Naive thymus-derived CD8-positive, alpha-beta T cell (primary cell): ENCODE measurements around the gene SEMA4C. TPM values are rescaled to one million over a fixed set of nuclear protein-coding genes. Genes with fewer than 3 reads are reported as not detected.
"Not testable (repeated sequence)": the region's sequence is repeated elsewhere in the genome, so short reads cannot be mapped to it uniquely, and the experiment has no call there.

Experiments used
- ATAC-seq, 2 donors: fragments of 150-1000 bp; cut with Tn5 transposase in 1 of 2; sonication (Bioruptor Pico), chemical (Tn5 transposase) in 1 of 2; 1 replicate in 1 of 2; 2 replicates in 1 of 2; pipeline ENCODE4 v1.10.0; 2021; ENCODE audit warnings: mild to moderate bottlenecking in 2 of 2, moderate library complexity in 2 of 2
- POLR2A ChIA-PET: fragments of 350-600 bp; sonication (Branson Sonifier 250); formaldehyde crosslinking; loops from one replicate; lab custom pipeline; 2021; ENCODE audit warnings: antibody characterized with exemption; lab: Charles Lee
- DNase-seq, 10 donors: peaks; one replicate each; pipeline versions ENCODE4 v3.0.0 to v3.0.0-alpha.2; 2020 to 2022
- H3K27ac Mint-ChIP-seq, 10 donors: one replicate each; pipeline ENCODE4 v1.8.0; 2020 to 2022; ENCODE audit warnings: mild to moderate bottlenecking in 10 of 10, mixed read lengths in 10 of 10, moderate library complexity in 4 of 10, inconsistent platforms in 1 of 10
- H3K27me3 Mint-ChIP-seq, 5 donors: one replicate each; pipeline ENCODE4 v1.8.0; 2021 to 2022; ENCODE audit warnings: mixed read lengths in 5 of 5
- H3K36me3 Mint-ChIP-seq, 3 donors: one replicate each; pipeline ENCODE4 v1.8.0; 2020 to 2022; ENCODE audit warnings: mixed read lengths in 3 of 3, mild to moderate bottlenecking in 2 of 3, inconsistent platforms in 1 of 3
- H3K4me1 Mint-ChIP-seq, 4 donors: one replicate each; pipeline ENCODE4 v1.8.0; 2021 to 2022; ENCODE audit warnings: mixed read lengths in 4 of 4
- H3K4me3 Mint-ChIP-seq, 10 donors: one replicate each; pipeline ENCODE4 v1.8.0; 2020 to 2022; ENCODE audit warnings: mild to moderate bottlenecking in 10 of 10, mixed read lengths in 10 of 10, moderate library complexity in 6 of 10, inconsistent platforms in 1 of 10
- H3K9me3 Mint-ChIP-seq, 9 donors: one replicate each; pipeline ENCODE4 v1.8.0; 2020 to 2022; ENCODE audit warnings: mixed read lengths in 9 of 9, mild to moderate bottlenecking in 3 of 9, inconsistent platforms in 1 of 9, moderate library complexity in 1 of 9
- polyA plus RNA-seq, 3 donors: library from polyadenylated mRNA; unstranded; fragments of 300-500 nt; fragmentation: Illumina TruSeq; gene quantifications; one replicate each; pipeline ENCODE4 v1.2.3, GENCODE V29; 2021
- total RNA-seq, 8 experiments: library from RNA in 2 of 8; stranded (reverse) in 2 of 8; gene quantifications; one replicate each; pipeline ENCODE4 v1.2.3 and lab custom pipeline; 2021 to 2026

The SEMA4C gene
- total and polyA plus RNA-seq, 5 experiments from 2014 or later: 1.9 to 38.6 (median 2.8) TPM

GRCh38 chr2:96895032-96895745 is 25.3 kb upstream of the SEMA4C start:
- no peak for DNase-seq
- peak overlapping the region in 1 of 10 donors; percentile 2 for H3K4me3 Mint-ChIP-seq
- H3K4me1 Mint-ChIP-seq: peaks cover 45 to 78% (median 60%) of the 10 kb centered on the region in 4 donors
- no peak for ATAC-seq
- POLR2A ChIA-PET: interaction anchor here (1.1 to 2.0 kb wide), 5 partner anchors 8 to 31 kb away, joined by 3 to 8 read pairs (median 5); no protein-coding TSS in a partner anchor
- no peaks in the 10 kb centered on the region for H3K36me3 Mint-ChIP-seq
- H3K9me3 Mint-ChIP-seq: no peaks in the 10 kb centered on the region
- H3K27ac Mint-ChIP-seq: peak overlapping the region in 8 of 10 donors; percentile 11 to 75 (median 40)
- no peaks in the 10 kb centered on the region for H3K27me3 Mint-ChIP-seq

DNA sequence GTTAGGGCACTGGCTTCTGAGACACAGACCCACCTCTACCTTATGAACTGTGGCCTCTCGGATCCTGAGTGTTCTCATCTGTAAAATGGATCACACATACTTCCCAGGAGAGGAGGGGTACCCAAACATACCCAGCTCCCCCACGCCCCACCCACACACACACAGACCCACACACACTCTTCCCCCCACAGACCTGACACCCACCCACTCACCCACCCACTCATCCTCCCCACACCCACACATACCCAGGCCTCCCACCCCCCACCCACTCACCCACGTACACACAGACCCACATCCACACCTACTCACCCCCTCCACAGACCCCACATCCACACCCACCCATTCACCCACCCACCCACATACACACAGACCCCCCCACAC is 24.3 kb upstream of the SEMA4C start:
- Mint-ChIP-seq H3K9me3 (no peaks in the 10 kb centered on the region), H3K36me3 (no peaks in the 10 kb centered on the region), H3K4me1 (peaks cover 40 to 71% (median 59%) of the 10 kb centered on the region in 4 donors), H3K4me3 (no peak overlapping the region), H3K27me3 (no peaks in the 10 kb centered on the region), H3K27ac (no peak overlapping the region)
- DNase-seq (no peak), ATAC-seq (no peak)
- POLR2A ChIA-PET: interaction anchor here (0.9 kb wide), 1 partner anchor 10 kb away, joined by 3 read pairs; no protein-coding TSS in a partner anchor

- Mint-ChIP-seq H3K9me3 (no peaks in the 10 kb centered on the region), H3K27me3 (no peaks in the 10 kb centered on the region), H3K36me3 (no peaks in the 10 kb centered on the region), H3K4me3 (peak overlapping the region in 1 of 10 donors; percentile 34), H3K4me1 (peaks cover 37 to 64% (median 59%) of the 10 kb centered on the region in 4 donors), H3K27ac (peak overlapping the region in 7 of 10 donors; percentile 15 to 87 (median 57))
- DNase-seq: no peak
- POLR2A ChIA-PET: interaction anchor here (0.9 to 4.3 kb wide), 5 partner anchors 9 to 57 kb away, joined by 3 to 30 read pairs (median 7); partner anchors contain the start of gene ANKRD39
- no peak for ATAC-seq
These were observed 23.6 kb upstream of the SEMA4C start for GRCh38 chr2:96893289-96894150.

GRCh38 chr2:96891591-96892333 is 21.9 kb upstream of the SEMA4C start:
- DNase-seq (peak in 1 of 10 donors; percentile 47), ATAC-seq (peak; percentile 74 to 82)
- H3K4me1 Mint-ChIP-seq: peaks cover 36 to 63% (median 59%) of the 10 kb centered on the region in 4 donors
- H3K36me3 Mint-ChIP-seq: no peaks in the 10 kb centered on the region
- H3K4me3 Mint-ChIP-seq: peak overlapping the region in 8 of 10 donors; percentile 1 to 72 (median 54)
- peak overlapping the region; percentile 4 to 80 (median 54) for H3K27ac Mint-ChIP-seq
- POLR2A ChIA-PET: interaction anchor here (1.0 to 4.3 kb wide), 10 partner anchors 10 to 58 kb away, joined by 3 to 30 read pairs (median 6); partner anchors contain the start of genes ANKRD39 and SEMA4C
- no peaks in the 10 kb centered on the region for H3K27me3 Mint-ChIP-seq
- no peaks in the 10 kb centered on the region for H3K9me3 Mint-ChIP-seq

DNA sequence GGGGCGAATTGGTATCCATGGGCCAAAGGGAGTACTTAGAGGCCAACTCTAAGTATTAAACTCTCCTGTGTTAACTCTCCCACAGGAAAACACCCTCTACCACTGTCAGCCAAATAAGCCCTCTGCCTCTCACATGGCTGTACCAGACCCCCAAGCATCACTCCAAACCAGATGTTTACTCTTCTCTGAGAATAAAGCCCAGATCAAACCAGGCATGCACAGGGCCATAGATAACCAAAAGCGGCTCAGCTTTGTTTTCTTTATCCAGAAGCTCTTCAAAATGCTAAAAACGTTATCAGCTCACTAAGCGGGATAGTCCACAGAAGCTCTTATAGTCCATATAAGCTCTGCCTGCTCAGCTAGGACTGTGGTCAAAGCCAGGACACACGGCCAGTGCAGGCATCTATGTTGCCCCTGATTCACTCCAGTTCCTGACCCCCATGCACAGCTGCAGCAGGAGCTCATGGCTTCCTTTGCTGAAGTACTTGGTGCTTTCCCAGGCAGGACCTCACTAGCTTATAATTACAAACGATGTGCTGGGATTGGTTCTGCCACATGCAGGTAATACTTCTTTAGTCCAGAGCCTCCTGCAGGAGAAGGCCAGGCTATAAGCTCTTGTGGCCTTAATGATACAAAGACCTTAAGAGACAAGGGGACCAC is 21.0 kb upstream of the SEMA4C start:
- Mint-ChIP-seq H3K4me1 (peaks cover 29 to 54% (median 51%) of the 10 kb centered on the region in 4 donors), H3K4me3 (peak overlapping the region in 8 of 10 donors; percentile 3 to 72 (median 54)), H3K27ac (peak overlapping the region in 8 of 10 donors; percentile 0 to 81 (median 64)), H3K27me3 (no peaks in the 10 kb centered on the region), H3K36me3 (no peaks in the 10 kb centered on the region), H3K9me3 (no peaks in the 10 kb centered on the region)
- DNase-seq: no peak
- POLR2A ChIA-PET: interaction anchor here (0.7 to 4.3 kb wide), 9 partner anchors 9 to 43 kb away, joined by 3 to 30 read pairs (median 5); partner anchors contain the start of genes ANKRD39 and SEMA4C
- no peak for ATAC-seq

- H3K36me3 Mint-ChIP-seq: no peaks in the 10 kb centered on the region
- no peaks in the 10 kb centered on the region for H3K27me3 Mint-ChIP-seq
- no peaks in the 10 kb centered on the region for H3K9me3 Mint-ChIP-seq
- ATAC-seq (no peak), DNase-seq (no peak)
- POLR2A ChIA-PET: interaction anchor here (0.6 to 4.3 kb wide), 9 partner anchors 10 to 43 kb away, joined by 3 to 30 read pairs (median 5); partner anchors contain the start of genes ANKRD39 and SEMA4C
- peak overlapping the region in 4 of 10 donors; percentile 0 to 80 (median 41) for H3K27ac Mint-ChIP-seq
- H3K4me3 Mint-ChIP-seq: no peak overlapping the region
- peaks cover 27 to 50% (median 46%) of the 10 kb centered on the region in 4 donors for H3K4me1 Mint-ChIP-seq
These were observed 20.4 kb upstream of the SEMA4C start for GRCh38 chr2:96890252-96890651.

- Mint-ChIP-seq H3K4me1 (peaks cover 22 to 44% (median 40%) of the 10 kb centered on the region in 4 donors), H3K27ac (peak overlapping the region in 1 of 10 donors; percentile 53)
- not testable (repeated sequence) for H3K9me3 Mint-ChIP-seq, DNase-seq, ATAC-seq, H3K36me3 Mint-ChIP-seq, H3K4me3 Mint-ChIP-seq, H3K27me3 Mint-ChIP-seq
- POLR2A ChIA-PET: interaction anchor here (0.6 to 4.3 kb wide), 6 partner anchors 9 to 44 kb away, joined by 3 to 30 read pairs (median 4); no protein-coding TSS in a partner anchor
These were observed 19.6 kb upstream of the SEMA4C start for GRCh38 chr2:96889502-96889901.

DNA sequence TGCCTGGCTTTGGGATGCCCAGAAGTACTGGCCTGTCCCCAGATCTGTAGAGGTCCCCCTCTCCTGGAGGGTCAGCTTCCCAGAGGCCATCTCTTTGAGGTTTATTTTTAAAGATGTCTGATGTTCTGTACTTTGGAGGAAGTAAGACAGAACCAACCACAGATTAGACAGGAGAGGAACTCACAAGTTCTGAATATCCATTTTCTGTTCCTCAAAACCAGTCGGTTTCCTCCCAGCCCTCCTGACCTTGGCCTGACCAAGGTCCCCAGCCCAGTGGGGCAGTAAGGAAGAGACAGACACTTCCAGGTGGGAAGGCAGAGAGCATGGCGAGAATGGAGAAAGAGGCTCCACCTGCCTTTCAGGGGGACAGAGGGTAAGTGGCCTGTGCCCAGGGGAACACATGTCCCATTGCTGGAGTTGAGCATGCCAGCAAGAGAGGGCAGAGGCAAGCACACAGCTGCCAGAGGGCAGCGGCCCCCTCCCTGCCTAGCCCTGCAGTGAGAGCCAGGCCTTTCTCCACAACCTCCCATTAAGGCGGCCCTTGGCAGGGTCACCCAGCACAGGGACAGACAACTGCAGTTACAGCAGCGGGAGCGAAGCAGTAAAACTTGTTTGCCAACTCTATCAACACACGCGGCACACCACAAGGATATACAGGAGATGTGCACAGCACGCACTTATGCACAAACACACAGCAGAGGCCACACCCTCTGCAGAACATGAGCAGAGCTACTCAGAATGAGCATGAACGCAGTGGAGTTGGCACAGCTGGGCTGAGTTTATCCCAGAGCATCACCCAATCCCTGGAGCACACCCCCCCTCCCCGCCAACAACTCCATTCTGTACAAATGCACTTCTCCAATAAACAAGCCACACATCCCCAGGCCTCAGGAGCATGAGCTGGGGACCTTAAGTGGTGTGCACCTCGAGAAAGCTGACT is 18.5 kb upstream of the SEMA4C start:
- H3K27ac Mint-ChIP-seq: peak overlapping the region in 2 of 10 donors; percentile 61 to 73
- H3K36me3 Mint-ChIP-seq: no peaks in the 10 kb centered on the region
- POLR2A ChIA-PET: interaction anchor here (1.2 to 1.6 kb wide), 3 partner anchors 14 to 49 kb away, joined by 3 to 5 read pairs (median 3); no protein-coding TSS in a partner anchor
- H3K27me3 Mint-ChIP-seq: no peaks in the 10 kb centered on the region
- H3K4me1 Mint-ChIP-seq: peaks cover 20 to 44% (median 38%) of the 10 kb centered on the region in 4 donors
- DNase-seq (no peak), ATAC-seq (no peak)
- H3K9me3 Mint-ChIP-seq: no peaks in the 10 kb centered on the region
- no peak overlapping the region for H3K4me3 Mint-ChIP-seq

DNA sequence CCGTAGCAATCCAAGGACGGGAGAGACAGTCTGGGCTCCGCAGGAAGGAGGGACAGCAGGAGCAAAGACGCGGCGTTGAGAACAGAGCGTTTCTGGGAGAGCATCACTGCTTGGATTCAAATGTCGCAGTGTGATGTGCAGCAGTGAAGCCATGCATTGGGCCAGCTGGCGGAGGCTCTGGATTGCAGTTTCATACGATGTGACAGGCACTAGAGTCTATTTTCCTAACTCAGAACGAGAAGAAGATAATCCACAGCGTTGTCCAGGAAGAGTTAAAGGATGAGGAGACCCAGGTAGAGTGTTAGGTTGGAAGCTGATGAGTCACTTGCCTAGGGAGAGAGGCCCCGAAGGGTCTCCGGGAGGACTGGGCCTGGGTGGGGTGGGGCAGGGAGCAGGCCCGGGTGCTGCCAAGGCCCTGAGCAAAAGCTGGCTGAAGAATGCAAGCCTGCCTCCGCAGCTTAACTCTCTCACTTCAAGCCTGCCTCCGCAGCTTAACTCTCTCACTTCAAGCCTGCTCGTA is 17.7 kb upstream of the SEMA4C start:
- peaks cover 16 to 36% (median 31%) of the 10 kb centered on the region in 4 donors for H3K4me1 Mint-ChIP-seq
- peak overlapping the region in 4 of 10 donors; percentile 1 to 88 (median 74) for H3K27ac Mint-ChIP-seq
- no peaks in the 10 kb centered on the region for H3K9me3 Mint-ChIP-seq
- POLR2A ChIA-PET: interaction anchor here (0.6 to 1.6 kb wide), 4 partner anchors 8 to 50 kb away, joined by 3 to 5 read pairs (median 4); no protein-coding TSS in a partner anchor
- H3K36me3 Mint-ChIP-seq: no peaks in the 10 kb centered on the region
- DNase-seq (no peak), ATAC-seq (no peak)
- no peak overlapping the region for H3K4me3 Mint-ChIP-seq
- H3K27me3 Mint-ChIP-seq: no peaks in the 10 kb centered on the region
